ENCODE results near the gene PPP1R1B. TPM values are rescaled to one million over a fixed set of nuclear protein-coding genes. Genes with fewer than 3 reads are reported as not detected.

The PPP1R1B gene
- total RNA-seq, 2 experiments from 2014 or later, result not detected

DNA sequence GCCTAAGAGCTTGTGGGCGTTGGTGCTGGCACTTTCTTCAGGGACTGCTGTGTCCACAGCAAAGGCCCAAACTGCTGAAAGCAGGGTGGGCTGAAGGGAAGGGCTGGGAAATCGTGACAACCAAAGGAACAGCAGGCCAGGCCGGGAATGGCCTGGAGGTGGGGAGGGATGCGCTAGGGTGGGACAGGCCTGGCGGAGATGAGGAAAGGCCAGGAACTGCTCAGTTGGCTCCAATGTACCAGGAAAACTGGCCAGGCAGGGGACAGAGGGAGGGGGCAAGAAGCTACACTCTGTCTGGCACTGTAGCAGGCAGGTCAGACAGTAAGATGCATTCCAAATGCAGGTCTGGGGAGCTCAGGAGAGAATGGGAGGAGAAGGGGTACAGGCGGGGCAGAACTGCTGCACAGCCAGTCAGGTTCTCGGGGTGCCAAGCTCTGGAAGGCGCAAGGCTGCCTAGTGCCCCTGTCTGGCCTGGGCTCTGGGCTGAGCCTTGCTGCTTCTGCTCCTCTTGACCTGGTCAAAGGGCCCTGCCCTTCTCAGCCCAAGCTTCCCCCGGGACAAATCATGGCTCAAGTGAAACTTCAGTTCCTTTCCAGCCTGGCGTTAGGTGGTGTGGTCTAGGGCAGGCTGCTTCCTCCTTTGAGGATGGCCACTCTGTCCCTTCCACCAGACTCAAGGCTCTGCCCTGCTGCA lies 48.8 kb downstream of the PPP1R1B start:
- ChIA-PET CTCF (interaction anchor here (1.2 to 13.7 kb wide), 6 partner anchors 12 to 78 kb away, joined by 4 to 195 read pairs (median 10); partner anchors contain the start of genes MIEN1 and PGAP3), POLR2A (interaction anchor here (1.0 to 4.9 kb wide), 4 partner anchors 8 to 214 kb away, joined by 4 to 32 read pairs (median 6); partner anchors contain the start of genes CDK12 and PGAP3)
- DNase-seq, result no peak
- no peak for ATAC-seq
- peak overlapping the region; percentile 87 for H3K27ac Mint-ChIP-seq
- no peak overlapping the region for H3K4me3 Mint-ChIP-seq
- H3K36me3 Mint-ChIP-seq (ENCODE audit: low read depth), result peaks cover 8% of the 10 kb centered on the region
- no peaks in the 10 kb centered on the region for H3K9me3 Mint-ChIP-seq (ENCODE audit: insufficient read depth)
- H3K27me3 Mint-ChIP-seq (ENCODE audit: low read depth), result peaks cover 6% of the 10 kb centered on the region
- H3K4me1 Mint-ChIP-seq (ENCODE audit: low read depth), result peaks cover 58% of the 10 kb centered on the region

DNA sequence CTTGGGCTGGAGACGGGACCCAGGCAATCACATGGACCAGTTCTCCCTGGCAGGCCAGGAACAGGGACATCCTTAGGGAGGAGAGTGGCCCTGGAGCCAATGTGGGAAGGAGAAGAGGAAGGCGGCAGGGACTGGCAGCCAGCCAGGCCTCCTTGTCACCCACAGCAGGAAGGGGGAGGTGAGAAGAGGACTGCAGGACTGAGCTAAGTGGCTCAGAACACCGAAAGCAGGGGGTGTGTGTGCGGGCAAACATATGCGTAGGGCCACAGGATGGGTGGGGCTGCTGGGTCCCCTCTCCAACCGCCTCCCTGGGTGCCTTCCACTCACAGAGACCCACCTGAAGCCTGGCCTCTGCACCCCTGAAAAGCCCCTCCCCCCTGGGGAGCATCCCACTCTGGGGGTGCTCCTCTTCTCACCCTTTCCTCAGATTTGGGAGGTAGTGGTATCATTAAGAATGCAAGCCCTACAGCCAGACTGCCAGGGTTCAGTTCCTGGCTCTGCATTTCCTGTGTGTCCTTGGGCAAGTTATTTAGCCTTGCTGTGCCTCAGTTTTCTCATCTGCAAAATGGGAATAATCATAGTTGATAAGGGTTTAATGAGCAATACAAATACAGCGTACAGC lies 49.6 kb downstream of the PPP1R1B start:
- Mint-ChIP-seq H3K4me1 (ENCODE audit: low read depth) (peaks cover 63% of the 10 kb centered on the region), H3K27ac (peak overlapping the region; percentile 87), H3K4me3 (no peak overlapping the region), H3K27me3 (ENCODE audit: low read depth) (peaks cover 3% of the 10 kb centered on the region), H3K36me3 (ENCODE audit: low read depth) (peaks cover 12% of the 10 kb centered on the region), H3K9me3 (ENCODE audit: insufficient read depth) (no peaks in the 10 kb centered on the region)
- ChIA-PET POLR2A (interaction anchor here (1.1 to 4.9 kb wide), 4 partner anchors 8 to 12 kb away, joined by 4 to 32 read pairs (median 6); partner anchors contain the start of genes PGAP3 and PNMT), CTCF (interaction anchor here (1.2 to 13.7 kb wide), 7 partner anchors 8 to 77 kb away, joined by 4 to 195 read pairs (median 8); partner anchors contain the start of genes MIEN1, PGAP3 and PNMT)
- DNase-seq (peak; percentile 80), ATAC-seq (peak; percentile 76)

- Mint-ChIP-seq H3K27ac (peak overlapping the region; percentile 87), H3K4me3 (no peak overlapping the region), H3K27me3 (ENCODE audit: low read depth) (no peaks in the 10 kb centered on the region), H3K9me3 (ENCODE audit: insufficient read depth) (no peaks in the 10 kb centered on the region), H3K36me3 (ENCODE audit: low read depth) (peaks cover 12% of the 10 kb centered on the region), H3K4me1 (ENCODE audit: low read depth) (peaks cover 59% of the 10 kb centered on the region)
- no peak for DNase-seq
- ATAC-seq, result no peak
- POLR2A ChIA-PET, result interaction anchor here (2.0 to 4.9 kb wide), 2 partner anchors 9 to 11 kb away, joined by 7 to 32 read pairs; partner anchors contain the start of genes PGAP3 and PNMT
- CTCF ChIA-PET, result interaction anchor here (1.8 to 13.7 kb wide), 4 partner anchors 8 to 55 kb away, joined by 6 to 195 read pairs (median 12); partner anchors contain the start of genes MIEN1 and PNMT
These were observed 50.3 kb downstream of the PPP1R1B start for GRCh38 chr17:39677072-39677471.

GRCh38 chr17:39677542-39678339 lies 51.0 kb downstream of the PPP1R1B start:
- Mint-ChIP-seq H3K27ac (peak overlapping the region; percentile 91), H3K36me3 (ENCODE audit: low read depth) (peaks cover 12% of the 10 kb centered on the region), H3K27me3 (ENCODE audit: low read depth) (no peaks in the 10 kb centered on the region), H3K9me3 (ENCODE audit: insufficient read depth) (no peaks in the 10 kb centered on the region), H3K4me1 (ENCODE audit: low read depth) (peaks cover 59% of the 10 kb centered on the region), H3K4me3 (no peak overlapping the region)
- no peak for ATAC-seq
- POLR2A ChIA-PET, result interaction anchor here (1.0 to 4.9 kb wide), 4 partner anchors 9 to 52 kb away, joined by 5 to 32 read pairs (median 10); partner anchors contain the start of genes MIEN1, PGAP3 and PNMT
- no peak for DNase-seq
- CTCF ChIA-PET, result interaction anchor here (1.0 to 13.7 kb wide), 5 partner anchors 9 to 55 kb away, joined by 3 to 195 read pairs (median 7); partner anchors contain the start of genes MIEN1 and PNMT

GRCh38 chr17:39678340-39679116 lies 51.8 kb downstream of the PPP1R1B start:
- DNase-seq, result no peak
- ATAC-seq, result no peak
- no peaks in the 10 kb centered on the region for H3K9me3 Mint-ChIP-seq (ENCODE audit: insufficient read depth)
- H3K36me3 Mint-ChIP-seq (ENCODE audit: low read depth), result peaks cover 16% of the 10 kb centered on the region
- ChIA-PET CTCF (interaction anchor here (0.7 to 13.7 kb wide), 14 partner anchors 8 to 186 kb away, joined by 3 to 195 read pairs (median 6); partner anchors contain the start of genes IKZF3, MIEN1, PGAP3 and PNMT), POLR2A (interaction anchor here (1.0 to 4.9 kb wide), 5 partner anchors 10 to 51 kb away, joined by 3 to 32 read pairs (median 7); partner anchors contain the start of genes MIEN1, PGAP3 and PNMT)
- peaks cover 59% of the 10 kb centered on the region for H3K4me1 Mint-ChIP-seq (ENCODE audit: low read depth)
- no peak overlapping the region for H3K4me3 Mint-ChIP-seq
- peak overlapping the region; percentile 91 for H3K27ac Mint-ChIP-seq
- H3K27me3 Mint-ChIP-seq (ENCODE audit: low read depth), result no peaks in the 10 kb centered on the region

GRCh38 chr17:39679521-39680192 lies 52.9 kb downstream of the PPP1R1B start:
- Mint-ChIP-seq H3K36me3 (ENCODE audit: low read depth) (peaks cover 18% of the 10 kb centered on the region), H3K9me3 (ENCODE audit: insufficient read depth) (no peaks in the 10 kb centered on the region), H3K27me3 (ENCODE audit: low read depth) (no peaks in the 10 kb centered on the region), H3K4me1 (ENCODE audit: low read depth) (peaks cover 61% of the 10 kb centered on the region), H3K27ac (peak overlapping the region; percentile 91), H3K4me3 (peak overlapping the region; percentile 36)
- ChIA-PET CTCF (interaction anchor here (0.9 to 2.8 kb wide), 11 partner anchors 9 to 58 kb away, joined by 3 to 17 read pairs (median 6); partner anchors contain the start of genes MIEN1, PGAP3 and PNMT), POLR2A (interaction anchor here (0.6 to 4.9 kb wide), 7 partner anchors 9 to 218 kb away, joined by 3 to 32 read pairs (median 3); partner anchors contain the start of genes CDK12, MIEN1, PGAP3 and PNMT)
- ATAC-seq (peak; percentile 81), DNase-seq (peak; percentile 56)

GRCh38 chr17:39683295-39683939 lies 56.7 kb downstream of the PPP1R1B start:
- DNase-seq, result no peak
- Mint-ChIP-seq H3K27ac (no peak overlapping the region), H3K4me3 (no peak overlapping the region), H3K9me3 (ENCODE audit: insufficient read depth) (no peaks in the 10 kb centered on the region), H3K4me1 (ENCODE audit: low read depth) (peaks cover 45% of the 10 kb centered on the region), H3K36me3 (ENCODE audit: low read depth) (peaks cover 24% of the 10 kb centered on the region), H3K27me3 (ENCODE audit: low read depth) (no peaks in the 10 kb centered on the region)
- no peak for ATAC-seq
- POLR2A ChIA-PET, result no interaction called here
- CTCF ChIA-PET, result interaction anchor here (0.9 to 2.5 kb wide), 4 partner anchors 12 to 70 kb away, joined by 3 to 11 read pairs (median 4); no protein-coding TSS in a partner anchor

DNA sequence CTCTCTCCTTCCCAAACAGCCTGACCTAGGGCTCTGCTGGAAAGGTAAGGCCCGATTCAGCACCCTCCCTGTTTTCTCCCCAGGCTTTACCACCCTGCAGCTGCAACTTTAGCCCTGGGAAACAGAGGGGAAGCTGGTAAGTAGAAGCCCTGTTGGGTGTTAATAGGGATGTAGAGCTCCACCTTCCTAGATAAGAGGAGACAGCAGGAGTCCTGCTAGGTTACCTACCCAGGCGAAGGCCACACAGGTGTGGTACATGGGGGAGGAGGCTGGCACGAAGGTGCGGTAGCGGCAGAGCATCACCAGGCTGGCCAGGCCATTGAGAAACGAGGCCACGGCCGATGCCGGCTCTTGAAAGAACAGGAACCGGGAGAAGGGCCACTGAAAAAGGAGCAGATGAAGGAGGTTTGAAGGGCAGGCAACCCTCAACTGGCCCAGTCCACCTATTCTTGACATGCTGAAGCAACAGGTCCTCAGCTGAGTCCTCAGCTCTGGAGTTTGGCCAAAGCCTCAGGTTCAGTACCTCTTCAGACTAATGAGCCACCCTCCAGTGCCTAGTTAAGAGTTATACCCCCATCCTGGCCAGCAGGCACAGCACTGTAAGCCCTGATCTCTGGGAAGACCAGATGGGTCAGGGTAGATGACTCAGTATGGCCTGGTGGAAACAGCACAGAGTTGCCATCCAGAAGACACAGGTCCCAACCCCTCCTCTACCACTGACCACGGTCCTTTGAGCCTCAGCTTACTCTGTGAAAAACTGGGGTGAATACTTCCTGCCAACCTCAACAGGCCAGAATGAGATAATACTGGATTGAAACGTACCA lies 57.8 kb downstream of the PPP1R1B start:
- ATAC-seq (no peak), DNase-seq (no peak)
- Mint-ChIP-seq H3K4me1 (ENCODE audit: low read depth) (peaks cover 43% of the 10 kb centered on the region), H3K27me3 (ENCODE audit: low read depth) (no peaks in the 10 kb centered on the region), H3K4me3 (no peak overlapping the region), H3K36me3 (ENCODE audit: low read depth) (peaks cover 24% of the 10 kb centered on the region), H3K9me3 (ENCODE audit: insufficient read depth) (no peaks in the 10 kb centered on the region), H3K27ac (no peak overlapping the region)
- ChIA-PET CTCF (interaction anchor here (1.0 to 2.5 kb wide), 3 partner anchors 13 to 33 kb away, joined by 4 to 11 read pairs (median 4); no protein-coding TSS in a partner anchor), POLR2A (interaction anchor here (1.2 kb wide), 1 partner anchor 9 kb away, joined by 4 read pairs; no protein-coding TSS in a partner anchor)
